ENCODE results near the gene RAP2B. TPM values are rescaled to one million over a fixed set of nuclear protein-coding genes. Genes with fewer than 3 reads are reported as not detected.

The RAP2B gene
- polyA plus RNA-seq, 1 donor from 2014 or later, result 3.9 TPM

GRCh38 chr3:153210660-153211059 is 48.6 kb downstream of the RAP2B start:
- H3K4me2 ChIP-seq (ENCODE audit: low read length), result no peak overlapping the region
- H3K9ac ChIP-seq (ENCODE audit: low read length), result no peak overlapping the region
- no peaks in the 10 kb centered on the region for H3K36me3 ChIP-seq (ENCODE audit: insufficient read depth, low read length)
- H3K27me3 ChIP-seq (ENCODE audit: insufficient read depth, low read depth, low read length), result no peaks in the 10 kb centered on the region
- H3K27ac ChIP-seq (ENCODE audit: low read length), result no peak overlapping the region
- TF ChIP-seq POLR2AphosphoS5 (IDR thresholded peaks at IDR 0.05) (no peak), CTCF (IDR thresholded peaks at IDR 0.05; ENCODE audit: poor library complexity, severe bottlenecking) (no peak), REST (IDR thresholded peaks at IDR 0.05; ENCODE audit: borderline replicate concordance) (no peak), TAF1 (IDR thresholded peaks at IDR 0.05; ENCODE audit: low read depth) (no peak), RAD21 (conservative IDR thresholded peaks at IDR 0.05) (no peak)
- H3K9me3 ChIP-seq (ENCODE audit: low read length), result no peaks in the 10 kb centered on the region
- no peaks in the 10 kb centered on the region for H3K79me2 ChIP-seq (replicated peaks; ENCODE audit: insufficient read depth, low read length)
- H2AFZ ChIP-seq (ENCODE audit: low read depth, low read length), result no peak overlapping the region
- no peaks in the 10 kb centered on the region for H3K9me2 ChIP-seq (ENCODE audit: insufficient read depth, low read length)
- H3F3A ChIP-seq (ENCODE audit: insufficient read depth, low read length, poor library complexity, severe bottlenecking), result no peaks in the 10 kb centered on the region
- no peaks in the 10 kb centered on the region for H4K20me1 ChIP-seq (ENCODE audit: insufficient read depth)
- no peak overlapping the region for H3K4me3 ChIP-seq (ENCODE audit: low read length)

- H3F3A ChIP-seq (ENCODE audit: insufficient read depth, low read length, poor library complexity, severe bottlenecking), result no peaks in the 10 kb centered on the region
- no peak overlapping the region for H2AFZ ChIP-seq (ENCODE audit: low read depth, low read length)
- TF ChIP-seq CTCF (IDR thresholded peaks at IDR 0.05; ENCODE audit: poor library complexity, severe bottlenecking), result no peak
- TF ChIP-seq SMC3 (conservative IDR thresholded peaks at IDR 0.05; ENCODE audit: poor library complexity), result no peak
- TF ChIP-seq EZH2 (IDR thresholded peaks at IDR 0.05; ENCODE audit: borderline replicate concordance, insufficient read depth, low read length, poor library complexity, severe bottlenecking), result no peak
- TF ChIP-seq MXI1 (conservative IDR thresholded peaks at IDR 0.05; ENCODE audit: poor library complexity, severe bottlenecking), result no peak
- TF ChIP-seq EP300 (conservative IDR thresholded peaks at IDR 0.05; ENCODE audit: poor library complexity, severe bottlenecking), result no peak
- H3K4me2 ChIP-seq (ENCODE audit: low read length), result no peak overlapping the region
- no peak overlapping the region for H3K27ac ChIP-seq (ENCODE audit: low read length)
- no peaks in the 10 kb centered on the region for H3K36me3 ChIP-seq (ENCODE audit: insufficient read depth, low read length)
- H3K9me2 ChIP-seq (ENCODE audit: insufficient read depth, low read length), result no peaks in the 10 kb centered on the region
- no peaks in the 10 kb centered on the region for H3K79me2 ChIP-seq (replicated peaks; ENCODE audit: insufficient read depth, low read length)
- no peaks in the 10 kb centered on the region for H4K20me1 ChIP-seq (ENCODE audit: insufficient read depth)
- H3K9me3 ChIP-seq (ENCODE audit: low read length), result no peaks in the 10 kb centered on the region
- no peaks in the 10 kb centered on the region for H3K27me3 ChIP-seq (ENCODE audit: insufficient read depth, low read depth, low read length)
- no peak overlapping the region for H3K9ac ChIP-seq (ENCODE audit: low read length)
- H3K4me3 ChIP-seq (ENCODE audit: low read length), result no peak overlapping the region
Measured at GRCh38 chr3:153215497-153215896, 53.5 kb downstream of the RAP2B start.

Measured in neural cell (in vitro differentiated cells).